Muscle layer of colon (tissue), 2 donors: ENCODE results near the gene CYP26A1.

ENCODE experiments used
- H3K27ac ChIP-seq: one replicate; pipeline ENCODE4 v1.7.0; 2013; ENCODE audit warnings: low read depth, mild to moderate bottlenecking, low read length, moderate library complexity
- H3K27me3 ChIP-seq, 2 donors: one replicate each; pipeline ENCODE4 v1.7.0; 2013; ENCODE audit warnings: low read length in 2 of 2, mild to moderate bottlenecking in 2 of 2; ENCODE audit not compliant: insufficient read depth in 2 of 2, control insufficient read depth in 1 of 2
- H3K36me3 ChIP-seq: one replicate; pipeline ENCODE4 v1.7.0; 2013; ENCODE audit warnings: mild to moderate bottlenecking, low read length; ENCODE audit not compliant: insufficient read depth
- H3K4me1 ChIP-seq: one replicate; pipeline ENCODE4 v1.7.0; 2013; ENCODE audit warnings: mild to moderate bottlenecking, low read length; ENCODE audit not compliant: insufficient read depth
- H3K4me3 ChIP-seq, 2 donors: one replicate each; pipeline ENCODE4 v1.7.0; 2013; ENCODE audit warnings: low read length in 2 of 2, low read depth in 1 of 2, mild to moderate bottlenecking in 1 of 2, moderate library complexity in 1 of 2
- H3K9ac ChIP-seq: one replicate; pipeline ENCODE4 v1.7.0; 2013; ENCODE audit warnings: low read length
- H3K9me3 ChIP-seq: one replicate; pipeline ENCODE4 v1.7.0; 2013; ENCODE audit warnings: mild to moderate bottlenecking, low read length
- donor health status: abdominal sarcoma.
- donor health status: Adenocarcinoma of cecum.

The CYP26A1 gene

GRCh38 chr10:93106631-93107072 is 33.0 kb downstream of the CYP26A1 start:
- H3K36me3 ChIP-seq = no peaks in the 10 kb centered on the region
- no peak overlapping the region for H3K9ac ChIP-seq
- H3K27me3 ChIP-seq = no peaks in the 10 kb centered on the region
- no peaks in the 10 kb centered on the region for H3K9me3 ChIP-seq
- no peaks in the 10 kb centered on the region for H3K4me1 ChIP-seq
- no peak overlapping the region for H3K27ac ChIP-seq
- H3K4me3 ChIP-seq = no peak overlapping the region

GRCh38 chr10:93110472-93111146 is 36.9 kb downstream of the CYP26A1 start:
- Histone ChIP-seq H3K36me3 (no peaks in the 10 kb centered on the region), H3K27ac (no peak overlapping the region), H3K9ac (no peak overlapping the region), H3K27me3 (no peaks in the 10 kb centered on the region), H3K4me3 (no peak overlapping the region), H3K4me1 (no peaks in the 10 kb centered on the region), H3K9me3 (no peaks in the 10 kb centered on the region)

- Histone ChIP-seq H3K36me3 (no peaks in the 10 kb centered on the region), H3K27ac (no peak overlapping the region), H3K9me3 (no peaks in the 10 kb centered on the region), H3K27me3 (no peaks in the 10 kb centered on the region), H3K4me3 (no peak overlapping the region), H3K4me1 (no peaks in the 10 kb centered on the region), H3K9ac (no peak overlapping the region)
These were observed 39.3 kb downstream of the CYP26A1 start for GRCh38 chr10:93113042-93113441.

- Histone ChIP-seq H3K36me3 (no peaks in the 10 kb centered on the region), H3K4me3 (no peak overlapping the region), H3K27me3 (no peaks in the 10 kb centered on the region), H3K27ac (no peak overlapping the region), H3K4me1 (no peaks in the 10 kb centered on the region), H3K9ac (no peak overlapping the region), H3K9me3 (no peaks in the 10 kb centered on the region)
These were observed 42.1 kb downstream of the CYP26A1 start for GRCh38 chr10:93115661-93116383.

DNA sequence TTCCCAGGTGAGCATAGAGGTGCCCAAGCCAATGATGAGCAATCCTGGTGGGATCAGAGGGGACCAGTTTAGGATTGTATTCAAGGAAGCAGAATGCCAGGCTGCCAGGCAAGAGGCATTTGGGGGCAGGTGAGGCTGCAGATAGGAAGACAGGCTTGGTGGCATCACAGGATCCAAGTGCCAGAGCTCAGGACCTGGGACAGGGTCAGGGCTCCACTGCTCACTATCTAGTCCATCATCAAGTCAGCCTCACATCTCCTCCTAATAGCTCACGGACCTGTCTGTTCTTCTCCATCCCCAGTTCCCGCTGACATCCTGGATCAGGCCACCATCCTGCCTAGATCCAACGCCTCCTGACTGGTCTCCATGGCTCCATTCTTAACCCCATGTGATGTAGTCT is 47.6 kb downstream of the CYP26A1 start:
- no peak overlapping the region for H3K27ac ChIP-seq
- H3K9me3 ChIP-seq = no peaks in the 10 kb centered on the region
- no peaks in the 10 kb centered on the region for H3K4me1 ChIP-seq
- no peaks in the 10 kb centered on the region for H3K36me3 ChIP-seq
- no peak overlapping the region for H3K4me3 ChIP-seq
- no peaks in the 10 kb centered on the region for H3K27me3 ChIP-seq
- no peak overlapping the region for H3K9ac ChIP-seq

DNA sequence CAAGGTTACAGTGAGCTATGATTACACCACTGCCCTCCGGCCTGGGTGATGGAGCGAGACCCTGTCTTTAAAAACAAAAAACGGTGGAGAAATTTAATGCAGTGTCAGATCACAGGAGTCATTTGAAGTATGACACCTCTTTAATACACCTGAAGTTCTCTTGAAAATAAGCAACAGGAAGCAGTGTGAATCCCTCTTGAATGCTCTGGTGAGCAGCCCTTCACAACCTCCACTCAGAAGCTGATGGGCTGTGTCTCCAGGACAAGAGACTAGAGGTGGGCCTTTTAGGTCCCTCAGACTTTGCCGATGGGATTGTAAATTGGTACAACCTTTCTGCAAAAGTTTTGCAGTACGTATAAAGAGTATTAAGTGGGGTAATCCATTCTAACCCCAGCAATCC is 50.1 kb downstream of the CYP26A1 start:
- no peaks in the 10 kb centered on the region for H3K9me3 ChIP-seq
- no peaks in the 10 kb centered on the region for H3K4me1 ChIP-seq
- no peak overlapping the region for H3K9ac ChIP-seq
- no peaks in the 10 kb centered on the region for H3K36me3 ChIP-seq
- H3K27me3 ChIP-seq = no peaks in the 10 kb centered on the region
- H3K27ac ChIP-seq = no peak overlapping the region
- no peak overlapping the region for H3K4me3 ChIP-seq

DNA sequence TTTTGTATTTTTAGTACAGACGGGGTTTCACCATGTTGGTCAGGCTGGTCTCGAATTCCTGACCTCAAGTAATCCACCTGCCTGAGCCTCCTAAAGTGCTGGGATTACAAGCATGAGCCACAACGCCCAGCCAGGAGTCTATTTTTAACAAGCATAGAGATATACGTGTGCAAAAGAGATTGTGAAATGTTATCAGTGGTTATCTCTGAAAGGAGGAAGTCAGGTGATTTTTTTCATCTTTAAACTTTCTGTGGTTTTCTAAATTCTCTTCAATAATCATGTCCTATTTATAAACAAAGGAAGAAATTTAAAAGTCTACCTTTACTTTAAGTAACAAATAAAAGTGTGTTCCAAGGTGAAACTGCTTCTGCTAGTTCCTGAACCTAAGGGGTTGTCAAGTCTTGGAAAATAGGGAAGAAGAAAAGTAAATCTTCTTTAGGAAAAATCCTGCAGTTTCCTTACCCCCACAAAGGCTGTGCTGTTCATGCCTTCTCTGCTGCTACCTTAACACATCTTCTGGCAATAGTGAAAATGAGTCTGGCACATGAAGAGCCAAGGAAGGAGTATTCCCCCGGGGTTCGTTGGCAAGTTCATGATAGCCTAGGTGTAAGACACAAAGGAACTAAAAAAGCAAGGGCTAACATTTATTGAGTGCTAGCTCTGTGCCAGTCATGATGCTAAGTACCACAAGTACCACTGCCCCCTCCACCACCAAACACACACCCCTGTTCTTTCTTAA is 51.1 kb downstream of the CYP26A1 start:
- H3K27ac ChIP-seq = no peak overlapping the region
- no peaks in the 10 kb centered on the region for H3K4me1 ChIP-seq
- no peaks in the 10 kb centered on the region for H3K27me3 ChIP-seq
- no peak overlapping the region for H3K9ac ChIP-seq
- no peaks in the 10 kb centered on the region for H3K36me3 ChIP-seq
- no peak overlapping the region for H3K4me3 ChIP-seq
- H3K9me3 ChIP-seq = no peaks in the 10 kb centered on the region

DNA sequence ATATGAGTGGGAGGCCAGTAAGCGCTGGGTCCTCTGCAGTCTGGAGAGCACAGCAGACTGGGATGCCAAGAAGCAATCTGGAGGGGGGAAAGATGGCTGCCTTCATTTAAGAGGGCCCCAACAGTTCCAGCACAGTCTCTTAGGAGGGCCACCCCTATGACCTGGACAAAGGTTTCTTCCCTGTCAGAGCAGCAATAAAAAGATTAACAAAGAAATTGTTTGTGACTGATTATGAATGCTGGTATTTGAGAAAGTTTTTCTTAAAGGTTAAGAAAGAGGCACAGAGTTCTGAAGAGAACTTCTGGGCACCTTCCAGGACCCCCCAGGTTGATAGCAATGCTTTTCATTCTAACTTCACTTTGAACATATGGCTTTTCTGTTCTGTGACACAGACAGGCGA is 52.3 kb downstream of the CYP26A1 start:
- H3K4me3 ChIP-seq = no peak overlapping the region
- no peak overlapping the region for H3K27ac ChIP-seq
- no peaks in the 10 kb centered on the region for H3K36me3 ChIP-seq

GRCh38 chr10:93126483-93127052 is 52.9 kb downstream of the CYP26A1 start:
- Histone ChIP-seq H3K36me3 (no peaks in the 10 kb centered on the region), H3K27me3 (no peaks in the 10 kb centered on the region), H3K9me3 (no peaks in the 10 kb centered on the region), H3K4me3 (no peak overlapping the region), H3K27ac (no peak overlapping the region), H3K4me1 (no peaks in the 10 kb centered on the region), H3K9ac (no peak overlapping the region)

More for the DNA sequence above, 52.3 kb downstream of the CYP26A1 start:
- H3K4me1 ChIP-seq = no peaks in the 10 kb centered on the region
- no peaks in the 10 kb centered on the region for H3K9me3 ChIP-seq
- H3K27me3 ChIP-seq = no peaks in the 10 kb centered on the region
- H3K9ac ChIP-seq = no peak overlapping the region
